Measurements from ENCODE around the gene FBXW8. TPM values are rescaled to one million over a fixed set of nuclear protein-coding genes. Genes with fewer than 3 reads are reported as not detected.

Gene FBXW8
- total RNA-seq, 6 experiments from 2014 or later, result 4.5 to 9.6 (median 6.3) TPM

- no peak for TF ChIP-seq POLR2A (IDR thresholded peaks at IDR 0.05)
- no peak for TF ChIP-seq CTCF (IDR thresholded peaks at IDR 0.05)
- Histone ChIP-seq H3K27me3 (no peaks in the 10 kb centered on the region), H3K4me1 (no peaks in the 10 kb centered on the region), H3K4me3 (no peak overlapping the region), H3K9me3 (no peaks in the 10 kb centered on the region), H3K27ac (no peak overlapping the region), H3K36me3 (no peaks in the 10 kb centered on the region)
- intact Hi-C loops (cut with DNase I), result no loop called here
- ATAC-seq (no peak), DNase-seq (no peak)
- WGBS (ENCODE audit: insufficient coverage, low coverage, low lambda C conversion rate, missing lambda C conversion rate), result 86% methylated on average over 3 of the region's 3 CpGs
Observed at GRCh38 chr12:116891019-116891418, 19.7 kb upstream of the FBXW8 start.

- Histone ChIP-seq H3K9me3 (no peaks in the 10 kb centered on the region), H3K27ac (no peak overlapping the region), H3K27me3 (no peaks in the 10 kb centered on the region), H3K4me1 (no peaks in the 10 kb centered on the region), H3K4me3 (no peak overlapping the region), H3K36me3 (no peaks in the 10 kb centered on the region)
- DNase-seq (no peak), ATAC-seq (no peak)
- 66% methylated on average over 12 of the region's 12 CpGs for WGBS (ENCODE audit: insufficient coverage, low coverage, low lambda C conversion rate, missing lambda C conversion rate)
- intact Hi-C loops (cut with DNase I), result no loop called here
- TF ChIP-seq CTCF (IDR thresholded peaks at IDR 0.05) (no peak), POLR2A (IDR thresholded peaks at IDR 0.05) (no peak)
Observed at GRCh38 chr12:116892349-116893140, 18.2 kb upstream of the FBXW8 start.

- no peak overlapping the region for H3K4me3 ChIP-seq
- WGBS (ENCODE audit: insufficient coverage, low coverage, low lambda C conversion rate, missing lambda C conversion rate), result 79% methylated on average over 3 of the region's 3 CpGs
- no peaks in the 10 kb centered on the region for H3K9me3 ChIP-seq
- ATAC-seq (no peak), DNase-seq (no peak)
- no peaks in the 10 kb centered on the region for H3K27me3 ChIP-seq
- H3K4me1 ChIP-seq, result no peaks in the 10 kb centered on the region
- intact Hi-C loops (cut with DNase I), result no loop called here
- no peak overlapping the region for H3K27ac ChIP-seq
- TF ChIP-seq POLR2A (IDR thresholded peaks at IDR 0.05) (no peak), CTCF (IDR thresholded peaks at IDR 0.05) (no peak)
- H3K36me3 ChIP-seq, result no peaks in the 10 kb centered on the region
Observed at GRCh38 chr12:116894913-116895312, 15.8 kb upstream of the FBXW8 start.

GRCh38 chr12:116896411-116896924, 14.3 kb upstream of the FBXW8 start:
- H3K36me3 ChIP-seq, result no peaks in the 10 kb centered on the region
- WGBS (ENCODE audit: insufficient coverage, low coverage, low lambda C conversion rate, missing lambda C conversion rate), result 49% methylated on average over 6 of the region's 7 CpGs
- intact Hi-C loops (cut with DNase I), result no loop called here
- H3K27ac ChIP-seq, result no peak overlapping the region
- TF ChIP-seq POLR2A (IDR thresholded peaks at IDR 0.05), result no peak
- no peak for TF ChIP-seq CTCF (IDR thresholded peaks at IDR 0.05)
- H3K4me3 ChIP-seq, result no peak overlapping the region
- H3K27me3 ChIP-seq, result no peaks in the 10 kb centered on the region
- H3K4me1 ChIP-seq, result no peaks in the 10 kb centered on the region
- DNase-seq, result no peak
- H3K9me3 ChIP-seq, result no peaks in the 10 kb centered on the region
- no peak for ATAC-seq
